Measurements from ENCODE around the gene BMP8A. TPM values are rescaled to one million over a fixed set of nuclear protein-coding genes. Genes with fewer than 3 reads are reported as not detected.
"Not testable (repeated sequence)": the region's sequence is repeated elsewhere in the genome, so short reads cannot be mapped to it uniquely, and the experiment has no call there.

Gene BMP8A
- total RNA-seq, 1 experiment from 2014 or later, result 0.54 TPM

GRCh38 chr1:39508857-39509305, 17.4 kb downstream of the BMP8A start:
- Histone ChIP-seq H3K36me3 (ENCODE audit: control insufficient read depth, insufficient read depth, low read length) (no peaks in the 10 kb centered on the region), H3K9me3 (ENCODE audit: control insufficient read depth, insufficient read depth, low read depth, low read length) (no peaks in the 10 kb centered on the region), H3K4me3 (ENCODE audit: low read depth in 2 of 2, low read length in 2 of 2) (no peak overlapping the region), H3K4me1 (ENCODE audit: control insufficient read depth, insufficient read depth, low read length) (no peaks in the 10 kb centered on the region), H3K27ac (ENCODE audit: low read length) (no peak overlapping the region), H3K27me3 (ENCODE audit: control insufficient read depth, insufficient read depth, low read length) (no peaks in the 10 kb centered on the region)
- ATAC-seq, result no peak
- ChIA-PET CTCF (no interaction called here), POLR2A (interaction anchor here (0.6 kb wide), 1 partner anchor 143 kb away, joined by 3 read pairs; no protein-coding TSS in a partner anchor)
- intact Hi-C loops (cut with micrococcal nuclease; ENCODE audit: unreplicated experiment) (no loop called here), in situ Hi-C loops (cut with HindIII; ENCODE audit: low pct_unique_long_range_greater_than_20kb, low sequenced_read_pairs) (no loop called here)
- DNase-seq (ENCODE audit: low read depth, low spot score), result no peak
- TF ChIP-seq REST (IDR thresholded peaks at IDR 0.05; ENCODE audit: insufficient read depth in 1 of 2, low read depth in 2 of 2, low read length in 1 of 2), result no peak
- TF ChIP-seq SIN3A (IDR thresholded peaks at IDR 0.05; ENCODE audit: borderline replicate concordance, insufficient read depth, low read depth, low read length), result no peak
- no peak for TF ChIP-seq POLR2AphosphoS5 (IDR thresholded peaks at IDR 0.05; ENCODE audit: low read depth, low read length)
- no peak for TF ChIP-seq CTCF (IDR thresholded peaks at IDR 0.05)
- TF ChIP-seq TCF7L2 (IDR thresholded peaks at IDR 0.05; ENCODE audit: low read depth, low read length), result no peak
- BruUV-seq (replicated peaks), result no TSS peak

- H3K27me3 ChIP-seq (ENCODE audit: control insufficient read depth, insufficient read depth, low read length), result no peaks in the 10 kb centered on the region
- intact Hi-C loops (cut with micrococcal nuclease; ENCODE audit: unreplicated experiment), result no loop called here
- H3K4me3 ChIP-seq (ENCODE audit: low read depth in 2 of 2, low read length in 2 of 2), result no peak overlapping the region
- DNase-seq (ENCODE audit: low read depth, low spot score), result no peak
- no peaks in the 10 kb centered on the region for H3K4me1 ChIP-seq (ENCODE audit: control insufficient read depth, insufficient read depth, low read length)
- H3K27ac ChIP-seq (ENCODE audit: low read length), result no peak overlapping the region
- no TSS peak for BruUV-seq (replicated peaks)
- ChIA-PET POLR2A (interaction anchor here (0.6 kb wide), 1 partner anchor 143 kb away, joined by 3 read pairs; no protein-coding TSS in a partner anchor), CTCF (no interaction called here)
- in situ Hi-C loops (cut with HindIII; ENCODE audit: low pct_unique_long_range_greater_than_20kb, low sequenced_read_pairs), result no loop called here
- H3K36me3 ChIP-seq (ENCODE audit: control insufficient read depth, insufficient read depth, low read length), result no peaks in the 10 kb centered on the region
- TF ChIP-seq SIN3A (IDR thresholded peaks at IDR 0.05; ENCODE audit: borderline replicate concordance, insufficient read depth, low read depth, low read length), result no peak
- TF ChIP-seq REST (IDR thresholded peaks at IDR 0.05; ENCODE audit: insufficient read depth in 1 of 2, low read depth in 2 of 2, low read length in 1 of 2), result no peak
- no peak for TF ChIP-seq TCF7L2 (IDR thresholded peaks at IDR 0.05; ENCODE audit: low read depth, low read length)
- no peak for TF ChIP-seq POLR2AphosphoS5 (IDR thresholded peaks at IDR 0.05; ENCODE audit: low read depth, low read length)
- no peak for TF ChIP-seq CTCF (IDR thresholded peaks at IDR 0.05)
- H3K9me3 ChIP-seq (ENCODE audit: control insufficient read depth, insufficient read depth, low read depth, low read length), result no peaks in the 10 kb centered on the region
- ATAC-seq, result no peak
These were observed 18.0 kb downstream of the BMP8A start for GRCh38 chr1:39509360-39510009.

- in situ Hi-C loops (cut with HindIII; ENCODE audit: low pct_unique_long_range_greater_than_20kb, low sequenced_read_pairs); H3K9me3 ChIP-seq (ENCODE audit: control insufficient read depth, insufficient read depth, low read depth, low read length); BruUV-seq (replicated peaks); H3K4me1 ChIP-seq (ENCODE audit: control insufficient read depth, insufficient read depth, low read length); DNase-seq (ENCODE audit: low read depth, low spot score); H3K4me3 ChIP-seq (ENCODE audit: low read depth in 2 of 2, low read length in 2 of 2); H3K27ac ChIP-seq (ENCODE audit: low read length); H3K27me3 ChIP-seq (ENCODE audit: control insufficient read depth, insufficient read depth, low read length); H3K36me3 ChIP-seq (ENCODE audit: control insufficient read depth, insufficient read depth, low read length); CTCF ChIA-PET; ATAC-seq; intact Hi-C loops (cut with micrococcal nuclease; ENCODE audit: unreplicated experiment): not testable (repeated sequence)
- POLR2A ChIA-PET, result interaction anchor here (0.6 kb wide), 2 partner anchors 46 to 412 kb away, joined by 4 to 6 read pairs; no protein-coding TSS in a partner anchor
These were observed 19.2 kb downstream of the BMP8A start for GRCh38 chr1:39510570-39511186.

Measured in Panc1 (cell line).